T47D (cell line): ENCODE measurements around the gene PLTP.
"Not testable (repeated sequence)": the region's sequence is repeated elsewhere in the genome, so short reads cannot be mapped to it uniquely, and the experiment has no call there.

Experiments used
- DNase-seq, 2 experiments: peaks; one replicate each; pipeline versions ENCODE4 v3.0.0 to v3.0.0-alpha.2; 2011 to 2012; ENCODE audit warnings: low read depth in 1 of 2, low spot score in 1 of 2
- JUND ChIP-seq: IDR thresholded peaks from 2 replicates; pipeline ENCODE4 v1.6.1; 2012; ENCODE audit warnings: low read depth
- in situ Hi-C: cut with HindIII; loops from 2 replicates; pipeline ENCODE4 v1.10.0; 2016; ENCODE audit warnings: low sequenced_read_pairs, low pct_unique_long_range_greater_than_20kb

PLTP gene

GRCh38 chr20:45880988-45881788 is 30.8 kb downstream of the PLTP start, which contains the start of gene ZSWIM1:
ZSWIM1 (plus strand) TSS chr20:45881227; CDS start chr20:45882593, 1,366 bp downstream.
- peak; percentile 99 to 100 for DNase-seq
- no peak for TF ChIP-seq JUND
- in situ Hi-C loops = no loop called here

- in situ Hi-C loops = no loop called here
- no peak for DNase-seq
- no peak for TF ChIP-seq JUND
Measured at GRCh38 chr20:45878076-45878761, 33.7 kb downstream of the PLTP start.

- no peak for TF ChIP-seq JUND
- in situ Hi-C loops = no loop called here
Measured at GRCh38 chr20:45874576-45874975, 37.4 kb downstream of the PLTP start.

GRCh38 chr20:45874104-45874481 is 37.9 kb downstream of the PLTP start:
- DNase-seq, in situ Hi-C loops: not testable (repeated sequence)

More at GRCh38 chr20:45874576-45874975, 37.4 kb downstream of the PLTP start:
- peak in 1 of 2 experiments; percentile 84 for DNase-seq

- DNase-seq = peak in 1 of 2 experiments; percentile 62
- in situ Hi-C loops = no loop called here
- no peak; the same call in 1 of the 2 replicates for TF ChIP-seq JUND
Measured at GRCh38 chr20:45873409-45874103, 38.4 kb downstream of the PLTP start.

GRCh38 chr20:45872626-45873025 is 39.3 kb downstream of the PLTP start:
- in situ Hi-C loops = no loop called here
- peak; percentile 66 to 99 for DNase-seq
- TF ChIP-seq JUND = no peak; the same call in 1 of the 2 replicates

- peak; percentile 54; the same call in 1 of the 2 replicates for TF ChIP-seq JUND
- in situ Hi-C loops = no loop called here
- DNase-seq = no peak
Measured at GRCh38 chr20:45867819-45868176, 44.2 kb downstream of the PLTP start.

GRCh38 chr20:45867136-45867818 is 44.7 kb downstream of the PLTP start:
- DNase-seq = no peak
- in situ Hi-C loops = no loop called here
- TF ChIP-seq JUND = no peak

- DNase-seq = no peak
- TF ChIP-seq JUND = no peak
- in situ Hi-C loops = no loop called here
Measured at GRCh38 chr20:45866454-45866853, 45.5 kb downstream of the PLTP start.

GRCh38 chr20:45863543-45864470 is 48.1 kb downstream of the PLTP start:
- no peak for TF ChIP-seq JUND
- DNase-seq = no peak
- in situ Hi-C loops = no loop called here
